Stimulated activated CD4-positive, alpha-beta T cell treated with anti-CD3 and anti-CD28 coated beads, TNF-alpha, amount 100 ng/mL, for 24 hours (primary cell): ENCODE results near the gene RPL26.

ENCODE experiments used
- DNase-seq, 3 experiments: peaks; one replicate each; pipeline ENCODE4 v3.0.0-alpha.2; 2020; ENCODE audit warnings: low read depth in 3 of 3

RPL26 gene

GRCh38 chr17:8383143-8383822, at the start of gene RPL26:
Gene RPL26, minus strand, starts transcription at chr17:8383193. Its CDS starts 883 bp downstream, at chr17:8382310.
- peak; percentile 83 to 94 (median 91) for DNase-seq

DNA sequence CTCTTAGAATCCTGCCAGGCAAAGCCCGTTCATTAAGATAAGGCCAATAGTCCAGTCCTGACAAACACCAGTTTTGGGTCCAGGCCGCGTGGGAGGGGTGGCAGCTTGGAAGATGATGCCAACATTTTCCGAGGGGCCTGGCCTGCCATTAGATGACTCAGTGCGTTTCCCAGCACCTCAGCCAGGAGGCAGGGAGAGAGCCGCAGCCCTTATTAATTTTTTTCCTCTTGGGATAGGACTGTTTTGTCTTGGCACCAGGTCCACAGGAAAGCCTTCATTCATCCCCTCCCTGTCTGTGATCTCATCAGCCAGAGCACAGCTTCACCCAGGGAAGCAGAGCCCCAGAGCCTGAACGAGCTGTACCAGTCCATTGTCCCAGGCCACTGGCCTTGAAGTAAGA, 48.0 kb upstream of the RPL26 start:
- DNase-seq: no peak

- no peak for DNase-seq
Observed at GRCh38 chr17:8426802-8427201, 43.8 kb upstream of the RPL26 start.

DNA sequence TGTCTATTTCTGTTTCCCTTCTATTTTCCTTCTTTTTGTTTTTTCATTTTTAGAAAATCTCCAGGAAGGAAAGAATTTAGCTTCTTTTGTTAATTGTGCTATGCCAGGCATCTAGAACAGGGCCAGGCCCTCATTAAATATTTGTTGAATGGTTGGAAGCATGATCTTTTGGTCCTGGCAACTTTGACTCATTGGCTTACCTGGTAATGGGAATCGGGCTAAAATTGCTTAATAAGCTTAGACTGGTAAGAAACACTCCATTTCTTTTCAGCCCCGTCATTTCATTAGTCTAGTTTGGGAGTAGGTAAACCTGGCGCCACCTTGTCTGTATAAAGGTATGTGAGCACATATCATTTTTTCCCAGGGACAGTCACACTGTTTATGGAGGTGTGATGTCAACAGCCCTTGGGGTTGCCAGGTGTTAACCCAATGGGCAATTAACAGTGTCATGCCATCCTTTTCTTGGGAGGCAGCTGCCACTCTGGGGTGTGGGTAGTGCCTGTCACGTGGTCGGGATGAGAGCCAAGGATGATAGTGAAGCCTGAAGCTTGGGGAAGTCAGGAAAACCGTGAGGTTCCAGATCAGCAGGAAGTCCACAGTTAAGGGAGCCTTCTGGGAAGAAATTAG, 43.2 kb upstream of the RPL26 start:
- DNase-seq: no peak

DNA sequence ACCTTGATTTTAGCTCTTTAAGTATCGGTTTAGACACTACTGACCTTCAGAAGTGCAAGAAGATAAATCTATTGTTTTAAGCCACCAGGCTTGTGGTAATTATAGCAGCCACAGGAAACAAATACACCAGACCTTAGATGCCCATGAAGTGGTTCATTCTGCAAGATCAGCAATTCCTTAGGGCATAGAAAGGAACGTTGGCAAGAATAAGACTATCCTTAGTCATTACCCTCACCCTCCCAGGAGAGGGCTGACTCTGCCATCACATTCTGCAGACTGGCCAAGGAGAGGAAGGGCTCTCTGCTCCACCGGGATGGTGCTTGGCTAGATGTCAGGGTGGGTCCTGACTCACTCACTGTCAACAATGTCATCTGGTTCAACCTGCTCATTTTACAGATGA, 38.6 kb upstream of the RPL26 start:
- no peak for DNase-seq

DNA sequence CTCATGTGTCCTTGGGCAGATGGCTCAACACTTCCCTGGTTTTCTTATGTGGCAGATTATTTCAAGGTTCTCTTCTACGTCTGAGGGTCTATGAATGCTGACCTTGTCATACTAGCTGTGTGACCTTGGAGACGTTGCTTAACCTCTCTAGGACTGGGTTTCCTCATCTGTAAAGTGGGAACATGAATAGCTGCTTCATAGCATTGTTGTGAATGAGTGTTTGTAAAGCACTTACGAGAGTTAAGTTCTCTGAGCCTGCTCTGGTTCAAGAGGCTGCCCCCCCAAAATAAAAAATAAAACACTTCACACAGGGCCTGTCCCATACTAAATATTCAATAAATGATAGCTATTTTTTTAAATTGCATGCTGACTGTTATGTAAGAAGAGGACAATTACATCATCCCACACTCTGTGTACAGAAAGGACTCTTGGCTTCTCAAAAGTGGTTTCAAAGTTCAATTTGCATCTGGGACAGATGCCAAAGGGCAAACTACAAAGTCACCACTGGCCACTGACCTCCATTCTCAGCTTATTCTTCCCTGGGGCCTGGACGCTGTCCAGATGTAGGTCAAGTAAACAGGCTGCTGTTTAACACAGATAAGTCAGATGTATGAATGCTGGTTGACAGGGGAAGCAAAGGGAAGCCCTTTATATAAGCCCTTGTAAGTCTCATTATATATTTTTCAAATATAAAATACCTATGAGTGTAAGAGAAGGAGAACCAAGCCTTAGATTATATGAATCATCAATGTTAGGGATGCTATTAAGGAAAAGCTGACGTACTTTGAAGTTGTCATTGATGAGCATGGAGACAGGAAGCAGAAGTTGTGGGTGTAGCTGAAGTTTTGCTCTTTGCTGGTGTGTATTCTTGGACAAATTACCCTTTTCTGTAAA, 37.3 kb upstream of the RPL26 start:
- DNase-seq: no peak

- no peak for DNase-seq
Observed at GRCh38 chr17:8419305-8419704, 36.3 kb upstream of the RPL26 start.

DNA sequence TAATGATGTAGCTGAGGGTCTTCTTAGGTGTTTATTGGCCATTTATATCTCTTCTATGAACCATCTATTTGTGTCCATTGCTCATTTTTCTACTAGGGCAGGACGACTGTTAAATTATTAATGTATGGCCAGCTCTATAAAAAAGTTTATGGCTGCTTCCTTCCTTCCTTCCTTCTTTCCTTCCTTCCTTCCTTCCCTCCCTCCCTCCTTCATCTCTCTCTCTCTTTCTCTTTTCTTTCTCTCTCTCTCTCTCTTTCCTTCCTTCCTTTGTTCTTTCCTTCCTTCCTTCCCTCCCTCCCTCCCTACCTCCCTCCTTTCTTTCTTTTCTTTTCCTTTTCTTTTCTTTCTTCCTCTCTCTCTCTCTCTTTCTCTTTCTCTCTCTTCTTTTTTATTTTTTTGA, 35.5 kb upstream of the RPL26 start:
- no peak for DNase-seq

- no peak for DNase-seq
Observed at GRCh38 chr17:8417806-8418205, 34.8 kb upstream of the RPL26 start.

- DNase-seq: no peak
Observed at GRCh38 chr17:8413938-8414337, 30.9 kb upstream of the RPL26 start.

- DNase-seq: no peak
Observed at GRCh38 chr17:8413328-8413727, 30.3 kb upstream of the RPL26 start.

DNA sequence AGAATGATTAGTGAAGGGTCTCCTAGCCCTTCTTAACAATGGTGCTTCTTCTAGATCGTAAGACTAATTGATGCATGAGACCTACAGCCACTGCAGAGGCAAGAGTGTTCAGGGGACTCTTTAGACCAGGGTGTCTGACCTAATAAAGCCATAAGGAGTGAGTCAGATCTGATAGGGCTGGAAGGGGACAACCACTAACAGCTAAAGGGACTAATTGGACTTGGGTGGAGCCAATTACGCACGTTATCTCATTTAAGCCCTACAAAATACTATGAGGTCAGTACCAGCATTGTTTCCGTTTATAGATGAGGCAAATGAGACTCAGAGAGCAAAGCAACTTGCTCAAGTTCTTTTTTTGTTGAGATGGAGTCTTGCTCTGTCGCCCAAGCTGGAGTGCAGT, 29.1 kb upstream of the RPL26 start:
- no peak for DNase-seq

DNA sequence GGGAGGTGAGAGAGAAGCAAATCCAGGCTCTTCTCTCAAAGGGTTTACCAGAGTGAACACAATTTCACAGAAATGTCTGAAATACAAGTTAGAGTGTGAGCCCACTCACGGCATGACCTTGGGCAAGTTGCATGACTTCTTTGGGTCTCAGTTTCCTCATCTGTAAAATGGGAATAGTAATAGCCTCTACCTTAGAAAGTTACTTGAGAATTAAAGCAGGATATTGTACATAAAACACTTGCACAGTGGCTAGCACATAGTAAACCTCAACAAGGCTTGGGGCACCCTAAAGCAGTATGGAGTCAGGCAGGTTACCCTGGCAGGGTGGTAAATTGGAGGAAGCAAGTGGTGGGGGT, 27.9 kb upstream of the RPL26 start:
- DNase-seq: no peak

DNA sequence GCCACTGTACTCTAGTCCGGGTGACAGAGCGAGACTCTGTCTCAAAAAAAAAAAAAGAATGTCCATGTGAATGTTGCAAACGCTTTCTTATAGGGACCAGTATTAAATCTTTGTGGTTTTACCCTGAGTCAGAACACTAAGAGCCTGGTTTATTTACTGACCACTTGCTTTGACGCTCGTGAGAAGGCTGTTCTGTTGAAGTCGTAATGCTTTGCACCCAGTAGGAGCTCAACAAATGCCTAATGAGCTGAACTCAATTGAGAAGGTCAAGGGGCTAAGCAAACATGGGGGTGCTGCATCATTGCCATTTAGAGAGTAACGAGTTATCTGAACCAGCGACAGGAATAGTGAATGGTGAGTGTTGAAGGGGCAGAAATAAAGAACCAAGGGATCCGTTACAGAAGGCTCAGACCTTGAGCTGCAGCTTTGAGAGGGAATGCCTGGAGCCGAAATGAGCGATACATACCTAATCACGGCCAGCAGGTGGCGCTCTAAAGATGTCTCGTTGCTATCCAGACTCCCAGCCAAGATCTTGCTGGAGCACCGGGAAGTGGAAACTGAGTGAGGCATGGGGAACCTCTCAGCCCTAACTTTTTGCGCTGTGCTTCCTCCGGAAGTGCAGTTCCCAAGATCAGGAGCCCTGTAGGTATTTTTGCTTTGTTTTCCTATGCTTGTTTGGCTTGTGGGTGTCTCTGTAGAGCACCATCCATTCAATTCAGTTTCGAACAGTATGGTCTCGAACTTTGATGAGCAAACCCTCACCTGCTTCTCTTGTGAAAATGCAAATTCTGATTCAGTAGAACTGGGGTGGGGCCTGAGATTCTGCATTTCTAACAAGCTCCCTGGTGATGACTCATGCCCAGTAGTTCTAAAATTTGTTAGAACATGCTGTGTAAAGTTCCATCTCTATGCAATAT, 27.2 kb upstream of the RPL26 start:
- DNase-seq: peak; percentile 61 to 80 (median 64)

DNA sequence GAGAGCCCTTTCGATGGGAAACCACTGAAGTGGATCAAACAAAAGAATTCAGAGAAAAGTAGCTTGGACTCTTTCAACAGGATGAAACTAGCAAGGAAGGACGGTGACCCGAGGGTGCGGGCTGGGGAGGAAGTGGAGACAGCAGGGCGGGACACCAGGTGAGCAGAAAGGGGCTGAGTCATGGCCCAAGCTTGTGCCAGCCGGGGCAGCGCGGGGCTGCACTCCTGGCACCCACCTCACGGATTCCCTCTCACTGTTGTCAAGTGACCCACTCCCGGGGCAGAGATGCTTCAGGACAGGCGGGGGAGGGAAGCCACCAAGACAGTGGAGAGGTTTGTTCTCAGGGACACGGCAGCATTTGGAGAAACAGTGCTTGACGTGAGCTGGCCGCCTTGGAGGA, 25.4 kb upstream of the RPL26 start:
- DNase-seq: no peak

DNA sequence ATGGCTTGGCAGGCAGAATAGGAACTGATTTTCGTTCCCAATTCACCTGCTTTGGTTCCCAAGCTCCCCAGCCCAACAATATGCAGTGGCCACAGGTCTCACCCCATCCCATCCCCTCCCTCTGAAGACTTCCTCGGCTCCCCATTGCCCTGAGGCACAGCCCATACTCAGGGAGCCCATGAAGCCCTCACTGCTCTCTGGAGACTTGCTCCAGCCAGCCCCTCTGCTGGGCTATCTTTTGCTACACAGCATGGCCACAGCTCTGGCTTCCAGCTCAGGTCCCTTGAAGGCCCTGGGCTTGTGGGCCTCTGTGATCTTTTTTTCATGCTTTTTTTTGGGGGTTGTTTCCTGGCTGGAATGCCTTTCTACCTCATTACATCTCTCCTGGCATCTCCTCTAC, 23.2 kb upstream of the RPL26 start:
- no peak for DNase-seq

DNA sequence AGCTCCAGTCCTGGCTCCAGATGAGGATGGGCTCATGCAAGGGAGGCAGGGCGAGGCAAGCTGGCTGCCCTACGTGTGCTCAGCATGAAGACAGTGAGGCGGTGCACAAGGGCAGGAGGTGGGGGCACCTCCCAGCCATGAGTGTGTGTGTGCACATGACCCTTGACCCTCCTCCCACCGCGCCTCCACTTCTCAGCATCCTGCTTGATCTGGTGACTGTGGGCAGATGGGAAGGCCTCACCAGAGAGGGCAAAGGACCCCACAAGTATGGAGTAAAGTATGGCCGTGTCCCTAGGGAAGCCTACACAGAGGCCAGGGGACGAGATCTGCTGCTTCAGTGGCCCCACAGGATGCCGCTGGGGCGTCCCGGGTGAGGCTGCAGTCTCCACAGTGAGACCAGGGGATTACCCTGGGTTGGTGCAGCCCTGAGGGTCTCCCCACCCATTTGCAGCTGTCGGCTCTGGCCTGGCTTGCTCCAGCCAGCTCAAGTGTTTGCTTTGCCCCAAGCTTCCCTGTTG, 22.6 kb upstream of the RPL26 start:
- no peak for DNase-seq

GRCh38 chr17:8402921-8403536, 20.0 kb upstream of the RPL26 start:
- DNase-seq: no peak

DNA sequence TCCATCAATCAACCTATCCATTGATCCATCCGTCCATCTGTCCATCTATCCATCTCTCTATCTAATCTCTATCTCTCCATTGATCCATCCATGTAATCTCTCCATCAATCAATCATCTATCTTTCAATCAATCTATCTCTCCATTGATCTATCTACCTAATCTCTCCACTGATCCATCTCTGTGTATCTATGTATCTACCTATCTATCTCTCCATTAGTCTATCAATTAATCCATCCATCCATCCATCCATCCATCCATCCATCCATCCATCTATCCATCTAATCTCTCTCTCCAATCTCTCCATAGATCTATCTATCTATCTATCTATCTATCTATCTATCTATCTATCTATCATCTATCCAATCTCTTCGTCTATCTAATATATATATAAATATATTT, 18.1 kb upstream of the RPL26 start:
- DNase-seq: no peak

- no peak for DNase-seq
Observed at GRCh38 chr17:8398980-8399379, 16.0 kb upstream of the RPL26 start.

DNA sequence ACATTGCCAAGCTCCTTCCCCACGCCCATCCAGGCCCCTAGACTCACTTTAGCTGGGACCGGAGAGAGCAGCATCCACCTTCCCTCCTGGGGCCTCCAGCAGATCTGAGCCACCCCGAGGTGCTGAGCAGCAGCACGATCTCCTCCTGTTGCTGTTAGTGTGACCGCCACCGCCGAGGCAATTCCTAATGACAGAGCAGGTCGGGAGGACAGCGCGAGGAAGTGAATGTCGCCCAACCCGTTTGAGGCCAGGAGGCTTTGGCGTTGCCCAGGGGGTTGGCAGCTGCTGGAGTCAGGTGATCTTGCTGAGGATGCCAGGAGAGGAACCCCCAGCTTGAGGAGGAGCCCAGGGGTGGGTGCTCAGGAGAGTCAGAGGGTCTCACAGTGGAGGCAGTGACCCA, 14.6 kb upstream of the RPL26 start, which contains the start of gene RNF222:
Gene RNF222, minus strand, starts transcription at position 192 of the 400 bp plus-strand sequence. CDS start 4,366 bp downstream, outside the sequence.
- DNase-seq: no peak
